ENCODE measurements around the gene KBTBD6. TPM values are rescaled to one million over a fixed set of nuclear protein-coding genes. Genes with fewer than 3 reads are reported as not detected.

KBTBD6 gene, protein sequence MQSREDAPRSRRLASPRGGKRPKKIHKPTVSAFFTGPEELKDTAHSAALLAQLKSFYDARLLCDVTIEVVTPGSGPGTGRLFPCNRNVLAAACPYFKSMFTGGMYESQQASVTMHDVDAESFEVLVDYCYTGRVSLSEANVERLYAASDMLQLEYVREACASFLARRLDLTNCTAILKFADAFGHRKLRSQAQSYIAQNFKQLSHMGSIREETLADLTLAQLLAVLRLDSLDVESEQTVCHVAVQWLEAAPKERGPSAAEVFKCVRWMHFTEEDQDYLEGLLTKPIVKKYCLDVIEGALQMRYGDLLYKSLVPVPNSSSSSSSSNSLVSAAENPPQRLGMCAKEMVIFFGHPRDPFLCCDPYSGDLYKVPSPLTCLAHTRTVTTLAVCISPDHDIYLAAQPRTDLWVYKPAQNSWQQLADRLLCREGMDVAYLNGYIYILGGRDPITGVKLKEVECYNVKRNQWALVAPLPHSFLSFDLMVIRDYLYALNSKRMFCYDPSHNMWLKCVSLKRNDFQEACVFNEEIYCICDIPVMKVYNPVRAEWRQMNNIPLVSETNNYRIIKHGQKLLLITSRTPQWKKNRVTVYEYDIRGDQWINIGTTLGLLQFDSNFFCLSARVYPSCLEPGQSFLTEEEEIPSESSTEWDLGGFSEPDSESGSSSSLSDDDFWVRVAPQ
- total RNA-seq, result 10 to 100 TPM; 11.4 to 15.0 TPM

DNA sequence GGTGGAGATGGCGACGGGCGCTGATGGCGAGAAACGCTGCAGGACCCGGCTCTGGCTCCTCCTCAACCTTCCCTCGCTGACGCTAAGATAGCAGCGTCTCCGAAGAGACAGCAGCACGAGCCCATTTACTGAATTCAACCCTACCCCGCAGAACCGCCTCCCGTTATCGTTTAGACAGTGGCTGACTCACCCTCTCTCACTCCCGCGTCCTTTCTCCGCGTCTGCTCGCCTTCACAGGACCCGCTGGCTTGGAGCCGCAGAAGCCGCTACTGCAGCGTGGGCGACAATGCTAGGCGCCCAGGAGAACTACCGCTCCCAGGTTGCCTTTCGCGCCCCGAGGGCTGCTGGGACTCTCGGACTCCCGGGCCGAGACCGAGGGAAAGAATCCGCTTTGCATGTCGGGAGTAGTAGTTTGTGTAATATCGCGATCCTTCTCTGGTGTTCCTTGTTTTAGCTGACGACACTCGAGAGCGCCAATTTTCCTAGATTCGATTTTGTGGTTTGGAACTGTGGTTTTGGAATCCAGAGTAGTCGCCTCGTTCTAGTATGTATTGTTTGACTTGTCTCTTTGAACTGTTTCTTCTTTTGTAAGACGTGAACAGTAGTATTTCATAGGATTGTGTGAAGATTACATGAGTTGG, at the start of gene KBTBD6:
Gene KBTBD6 (minus strand): TSS at position 291 of the 641 bp plus-strand sequence. CDS start 291 bp downstream, outside the sequence.

Small RNAs within 50 kb of the gene (small RNA-seq; reads per million reads assigned to genes)
- 0 reads per million in 2 donors for gene MIR3168
- gene RN7SL597P, result 0 reads per million in 2 donors

Other genes starting within 250 kb of the KBTBD6 start
- gene ELF1, start 113.5 kb downstream of the KBTBD6 start, total RNA-seq, result 10 to 100 TPM; 77.9 to 91.5 TPM
- 1 to 10 TPM; 4.1 to 5.0 TPM for gene WBP4, start 71.3 kb downstream of the KBTBD6 start, total RNA-seq
- 1 to 10 TPM; 8.6 to 10.0 TPM for gene KBTBD7, start 61.8 kb upstream of the KBTBD6 start, total RNA-seq
- 10 to 100 TPM in 1 of 2 donors, 1 to 10 TPM in 1; 8.3 to 16.7 TPM for gene MTRF1, start 130.8 kb upstream of the KBTBD6 start, total RNA-seq
- gene NAA16, start 178.5 kb upstream of the KBTBD6 start, total RNA-seq, result 1 to 10 TPM; 6.9 to 9.7 TPM

All from melanocyte of skin (primary cell).